ENCODE results near the gene CCDC24.

GRCh38 chr1:43981636-43982035, 9.8 kb upstream of the CCDC24 start:
- TF ChIP-seq, protein P1, sequence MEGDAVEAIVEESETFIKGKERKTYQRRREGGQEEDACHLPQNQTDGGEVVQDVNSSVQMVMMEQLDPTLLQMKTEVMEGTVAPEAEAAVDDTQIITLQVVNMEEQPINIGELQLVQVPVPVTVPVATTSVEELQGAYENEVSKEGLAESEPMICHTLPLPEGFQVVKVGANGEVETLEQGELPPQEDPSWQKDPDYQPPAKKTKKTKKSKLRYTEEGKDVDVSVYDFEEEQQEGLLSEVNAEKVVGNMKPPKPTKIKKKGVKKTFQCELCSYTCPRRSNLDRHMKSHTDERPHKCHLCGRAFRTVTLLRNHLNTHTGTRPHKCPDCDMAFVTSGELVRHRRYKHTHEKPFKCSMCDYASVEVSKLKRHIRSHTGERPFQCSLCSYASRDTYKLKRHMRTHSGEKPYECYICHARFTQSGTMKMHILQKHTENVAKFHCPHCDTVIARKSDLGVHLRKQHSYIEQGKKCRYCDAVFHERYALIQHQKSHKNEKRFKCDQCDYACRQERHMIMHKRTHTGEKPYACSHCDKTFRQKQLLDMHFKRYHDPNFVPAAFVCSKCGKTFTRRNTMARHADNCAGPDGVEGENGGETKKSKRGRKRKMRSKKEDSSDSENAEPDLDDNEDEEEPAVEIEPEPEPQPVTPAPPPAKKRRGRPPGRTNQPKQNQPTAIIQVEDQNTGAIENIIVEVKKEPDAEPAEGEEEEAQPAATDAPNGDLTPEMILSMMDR (IDR thresholded peaks at IDR 0.05), result no peak
- TF ChIP-seq POLR2A (IDR thresholded peaks at IDR 0.05), result no peak
